ENCODE results near the gene TNFSF15. TPM values are rescaled to one million over a fixed set of nuclear protein-coding genes. Genes with fewer than 3 reads are reported as not detected.

TNFSF15 gene
- polyA plus RNA-seq, 3 donors: 0.07 to 1.1 (median 0.11) TPM

DNA sequence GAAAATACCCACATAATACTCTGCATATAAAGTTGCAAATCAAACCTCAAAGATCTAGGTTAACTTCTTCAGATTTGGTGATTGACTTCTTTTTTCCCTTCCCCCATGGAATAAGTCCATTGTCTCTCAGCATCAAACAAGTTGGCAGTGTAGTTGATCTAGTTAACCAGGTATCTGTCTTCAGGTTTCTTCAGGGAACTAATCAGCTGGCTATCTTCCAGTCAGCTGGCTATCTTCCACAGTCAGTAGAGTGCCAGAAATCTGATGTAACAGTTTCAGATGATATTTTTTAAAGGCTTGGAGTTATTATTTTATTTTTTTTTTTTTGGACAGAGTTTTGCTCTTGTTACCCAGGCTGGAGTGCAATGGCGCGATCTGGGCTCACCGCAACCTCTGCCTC, 16.8 kb downstream of the TNFSF15 start:
- Histone ChIP-seq H3K9ac (ENCODE audit: insufficient read depth, low read length, poor library complexity, severe bottlenecking) (no peak overlapping the region), H3K4me3 (replicated peaks in 1 of 3; ENCODE audit: low read depth in 2 of 3, low read length in 3 of 3) (no peak overlapping the region), H3K79me2 (ENCODE audit: insufficient read depth, low read length) (no peaks in the 10 kb centered on the region), H3K4me1 (ENCODE audit: control insufficient read depth in 1 of 2, insufficient read depth in 2 of 2, low read length in 2 of 2) (peaks cover 4 to 9% of the 10 kb centered on the region in 2 donors), H3K36me3 (replicated peaks in 1 of 2; ENCODE audit: control insufficient read depth in 1 of 2, insufficient read depth in 2 of 2, low read length in 2 of 2) (peaks cover 0 to 36% of the 10 kb centered on the region in 2 donors), H3K4me2 (replicated peaks; ENCODE audit: extremely low read depth, low read length, poor library complexity, severe bottlenecking) (no peak overlapping the region), H3K9me3 (replicated peaks in 1 of 2; ENCODE audit: control insufficient read depth in 1 of 2, insufficient read depth in 1 of 2, low read length in 2 of 2) (no peaks in the 10 kb centered on the region), H4K20me1 (ENCODE audit: insufficient read depth, low read length) (no peaks in the 10 kb centered on the region), H2AFZ (ENCODE audit: insufficient read depth, low read depth, low read length, poor library complexity, severe bottlenecking) (no peak overlapping the region), H3K27ac (ENCODE audit: low read depth in 1 of 2, low read length in 2 of 2) (no peak overlapping the region), H3K27me3 (ENCODE audit: control insufficient read depth in 2 of 2, insufficient read depth in 2 of 2, low read length in 2 of 2) (no peaks in the 10 kb centered on the region)
- DNase-seq: no peak
- intact Hi-C loops (cut with micrococcal nuclease): no loop called here
- Mint-ChIP-seq H3K27me3 (ENCODE audit: low read depth in 3 of 3) (no peaks in the 10 kb centered on the region), H3K4me3 (no peak overlapping the region), H3K4me1 (peaks cover 8% of the 10 kb centered on the region), H3K36me3 (peaks cover 0 to 18% of the 10 kb centered on the region in 2 donors), H3K9me3 (peaks cover 0 to 1% (median 0%) of the 10 kb centered on the region in 7 donors), H3K27ac (no peak overlapping the region)
- no CpG with 5 or more reads among the region's 3 CpGs for WGBS (ENCODE audit: insufficient coverage)
- TF ChIP-seq, protein P1, sequence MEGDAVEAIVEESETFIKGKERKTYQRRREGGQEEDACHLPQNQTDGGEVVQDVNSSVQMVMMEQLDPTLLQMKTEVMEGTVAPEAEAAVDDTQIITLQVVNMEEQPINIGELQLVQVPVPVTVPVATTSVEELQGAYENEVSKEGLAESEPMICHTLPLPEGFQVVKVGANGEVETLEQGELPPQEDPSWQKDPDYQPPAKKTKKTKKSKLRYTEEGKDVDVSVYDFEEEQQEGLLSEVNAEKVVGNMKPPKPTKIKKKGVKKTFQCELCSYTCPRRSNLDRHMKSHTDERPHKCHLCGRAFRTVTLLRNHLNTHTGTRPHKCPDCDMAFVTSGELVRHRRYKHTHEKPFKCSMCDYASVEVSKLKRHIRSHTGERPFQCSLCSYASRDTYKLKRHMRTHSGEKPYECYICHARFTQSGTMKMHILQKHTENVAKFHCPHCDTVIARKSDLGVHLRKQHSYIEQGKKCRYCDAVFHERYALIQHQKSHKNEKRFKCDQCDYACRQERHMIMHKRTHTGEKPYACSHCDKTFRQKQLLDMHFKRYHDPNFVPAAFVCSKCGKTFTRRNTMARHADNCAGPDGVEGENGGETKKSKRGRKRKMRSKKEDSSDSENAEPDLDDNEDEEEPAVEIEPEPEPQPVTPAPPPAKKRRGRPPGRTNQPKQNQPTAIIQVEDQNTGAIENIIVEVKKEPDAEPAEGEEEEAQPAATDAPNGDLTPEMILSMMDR (IDR thresholded peaks at IDR 0.05): no peak

DNA sequence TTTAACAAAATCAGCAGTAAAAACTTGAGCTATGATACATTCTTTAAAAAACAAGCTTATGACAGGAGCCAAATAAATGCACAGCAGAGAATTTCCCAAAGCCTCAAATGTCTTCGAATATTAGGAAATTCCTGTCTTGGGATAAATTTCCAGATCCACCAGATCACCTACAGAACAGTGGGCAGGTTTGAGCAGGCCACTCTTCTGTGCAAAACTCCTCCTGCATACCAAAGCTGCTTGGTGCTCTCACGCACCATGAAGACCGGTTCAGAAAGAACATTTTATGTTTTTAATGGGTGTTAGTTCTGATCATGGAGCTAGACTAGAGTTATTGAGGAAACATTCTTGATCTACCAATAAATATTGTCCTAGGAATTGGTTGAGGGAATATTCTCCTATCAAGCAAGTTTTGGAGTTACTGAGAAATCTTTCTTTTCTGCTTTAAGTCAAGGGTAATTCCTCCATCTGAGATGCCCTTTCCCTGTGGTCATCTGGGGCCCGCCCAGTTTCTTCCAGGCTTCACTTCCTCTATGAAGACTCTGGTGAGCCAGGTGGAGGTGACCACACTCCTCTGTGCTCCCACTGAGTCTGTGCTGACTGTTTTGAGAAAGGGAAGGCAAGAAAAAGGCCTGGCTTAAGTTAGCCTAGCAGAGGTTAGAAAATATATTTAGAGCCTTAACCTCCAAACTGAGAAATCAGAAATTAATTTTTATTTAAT, 17.9 kb downstream of the TNFSF15 start:
- Histone ChIP-seq H3K27ac (ENCODE audit: low read depth in 1 of 2, low read length in 2 of 2) (no peak overlapping the region), H3K9ac (ENCODE audit: insufficient read depth, low read length, poor library complexity, severe bottlenecking) (no peak overlapping the region), H3K36me3 (replicated peaks in 1 of 2; ENCODE audit: control insufficient read depth in 1 of 2, insufficient read depth in 2 of 2, low read length in 2 of 2) (peaks cover 0 to 36% of the 10 kb centered on the region in 2 donors), H3K4me3 (replicated peaks in 1 of 3; ENCODE audit: low read depth in 2 of 3, low read length in 3 of 3) (no peak overlapping the region), H3K27me3 (ENCODE audit: control insufficient read depth in 2 of 2, insufficient read depth in 2 of 2, low read length in 2 of 2) (no peaks in the 10 kb centered on the region), H3K79me2 (ENCODE audit: insufficient read depth, low read length) (no peaks in the 10 kb centered on the region), H3K4me1 (ENCODE audit: control insufficient read depth in 1 of 2, insufficient read depth in 2 of 2, low read length in 2 of 2) (no peaks in the 10 kb centered on the region), H3K4me2 (replicated peaks; ENCODE audit: extremely low read depth, low read length, poor library complexity, severe bottlenecking) (no peak overlapping the region), H2AFZ (ENCODE audit: insufficient read depth, low read depth, low read length, poor library complexity, severe bottlenecking) (no peak overlapping the region), H3K9me3 (replicated peaks in 1 of 2; ENCODE audit: control insufficient read depth in 1 of 2, insufficient read depth in 1 of 2, low read length in 2 of 2) (no peaks in the 10 kb centered on the region), H4K20me1 (ENCODE audit: insufficient read depth, low read length) (no peaks in the 10 kb centered on the region)
- no peak for DNase-seq
- WGBS (ENCODE audit: insufficient coverage): no CpG with 5 or more reads among the region's 4 CpGs
- Mint-ChIP-seq H3K4me1 (no peaks in the 10 kb centered on the region), H3K4me3 (no peak overlapping the region), H3K9me3 (peaks cover 0 to 1% (median 0%) of the 10 kb centered on the region in 7 donors), H3K27ac (no peak overlapping the region), H3K27me3 (ENCODE audit: low read depth in 3 of 3) (no peaks in the 10 kb centered on the region), H3K36me3 (peaks cover 0 to 18% of the 10 kb centered on the region in 2 donors)
- TF ChIP-seq, protein P1 (IDR thresholded peaks at IDR 0.05): no peak
- intact Hi-C loops (cut with micrococcal nuclease): no loop called here

Data from CD14-positive monocyte (primary cell).